Mucosa of descending colon (tissue), 3 donors: ENCODE measurements around the gene AGFG2. TPM values are rescaled to one million over a fixed set of nuclear protein-coding genes. Genes with fewer than 3 reads are reported as not detected.

Source experiments
- ATAC-seq: fragments of 200-7000 bp; cut with Tn5 transposase; one replicate; pipeline ENCODE4 v1.9.1; 2020; ENCODE audit warnings: mild to moderate bottlenecking, moderate library complexity
- DNase-seq, 3 donors: peaks; one replicate each; pipeline ENCODE4 v3.0.0-alpha.2; 2020
- H3K36me3 ChIP-seq: fragments of 200-600 bp; one replicate; pipeline ENCODE4 v1.8.0; 2021; ENCODE audit warnings: low read depth, mild to moderate bottlenecking
- H3K4me1 ChIP-seq: fragments of 200-600 bp; one replicate; pipeline ENCODE4 v1.8.0; 2021; ENCODE audit warnings: low read depth, mild to moderate bottlenecking
- H3K4me3 ChIP-seq: fragments of 200-600 bp; one replicate; pipeline ENCODE4 v1.8.0; 2021; ENCODE audit warnings: mild to moderate bottlenecking
- H3K9me3 ChIP-seq: fragments of 200-600 bp; one replicate; pipeline ENCODE4 v1.8.0; 2021; ENCODE audit warnings: mild to moderate bottlenecking
- intact Hi-C, 2 donors: fragments of 100-400 bp; cut with DNase I in 1 of 2; cut with micrococcal nuclease in 1 of 2; formaldehyde crosslinking; loops; one replicate each; pipeline versions ENCODE4 v1.11.0 to v1.11.1; 2022; cut with DNase I, micrococcal nuclease
- total RNA-seq, 3 donors: library from RNA; stranded (reverse); fragmentation: NEBNext Ultra II Directional in 2 of 3; extraction: Animal tissue kit (Norgen Biotek cat#: 25700) in 2 of 3; gene quantifications; one replicate each; pipeline versions ENCODE4 v1.2.1 to v1.2.4, GENCODE V29; 2021 to 2023
- TF ChIP-seq, protein P1 (sequence below): fragments of 200-600 bp; IDR thresholded peaks from one replicate; pipeline ENCODE4 v1.8.0; 2022; ENCODE audit warnings: antibody characterized with exemption, mild to moderate bottlenecking
- donor health status: DM: no; HTN: no; CAD: no; lungs with moderate emphysema.
- donor health status: DM: no; HTN: no; CAD: no.
- donor health status: DM: no; HTN: yes; CAD: no.

The AGFG2 gene
- total RNA-seq, 3 donors from 2014 or later: 56.5 to 113 (median 58.1) TPM

DNA sequence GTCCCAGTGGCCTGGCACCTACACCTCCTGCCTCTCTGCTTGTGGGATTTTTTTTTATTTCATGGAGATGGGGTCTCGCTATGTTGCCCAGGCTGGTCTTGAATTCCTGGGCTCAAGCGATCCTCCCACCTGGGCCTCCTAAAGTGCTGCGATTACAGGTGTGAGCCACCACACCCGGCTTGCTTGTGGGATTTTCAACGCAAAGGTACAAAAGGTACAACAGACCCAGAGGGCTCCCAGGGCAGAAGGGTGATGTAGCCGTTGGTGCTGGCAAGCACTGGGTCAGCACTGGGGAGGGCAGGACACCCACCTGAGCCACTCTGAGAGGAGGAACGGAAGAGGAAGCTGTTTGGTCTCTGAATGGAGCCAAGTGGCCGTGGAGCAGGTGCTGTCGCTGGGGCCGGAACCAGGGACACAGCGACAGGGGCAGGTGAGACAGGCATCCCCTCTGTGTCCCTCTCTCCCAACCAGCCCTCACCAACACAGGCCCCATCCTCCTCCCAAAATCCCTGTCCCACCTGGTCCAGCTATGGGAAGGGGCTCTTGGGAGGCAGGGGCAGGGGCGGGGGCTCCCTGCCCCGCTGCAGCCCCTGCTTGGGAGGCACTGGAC is 37.5 kb downstream of the AGFG2 start:
- peaks cover 4% of the 10 kb centered on the region for H3K36me3 ChIP-seq
- H3K4me3 ChIP-seq: no peak overlapping the region
- H3K4me1 ChIP-seq: no peaks in the 10 kb centered on the region
- intact Hi-C loops: no loop called here
- no peak for ATAC-seq
- TF ChIP-seq, protein P1, sequence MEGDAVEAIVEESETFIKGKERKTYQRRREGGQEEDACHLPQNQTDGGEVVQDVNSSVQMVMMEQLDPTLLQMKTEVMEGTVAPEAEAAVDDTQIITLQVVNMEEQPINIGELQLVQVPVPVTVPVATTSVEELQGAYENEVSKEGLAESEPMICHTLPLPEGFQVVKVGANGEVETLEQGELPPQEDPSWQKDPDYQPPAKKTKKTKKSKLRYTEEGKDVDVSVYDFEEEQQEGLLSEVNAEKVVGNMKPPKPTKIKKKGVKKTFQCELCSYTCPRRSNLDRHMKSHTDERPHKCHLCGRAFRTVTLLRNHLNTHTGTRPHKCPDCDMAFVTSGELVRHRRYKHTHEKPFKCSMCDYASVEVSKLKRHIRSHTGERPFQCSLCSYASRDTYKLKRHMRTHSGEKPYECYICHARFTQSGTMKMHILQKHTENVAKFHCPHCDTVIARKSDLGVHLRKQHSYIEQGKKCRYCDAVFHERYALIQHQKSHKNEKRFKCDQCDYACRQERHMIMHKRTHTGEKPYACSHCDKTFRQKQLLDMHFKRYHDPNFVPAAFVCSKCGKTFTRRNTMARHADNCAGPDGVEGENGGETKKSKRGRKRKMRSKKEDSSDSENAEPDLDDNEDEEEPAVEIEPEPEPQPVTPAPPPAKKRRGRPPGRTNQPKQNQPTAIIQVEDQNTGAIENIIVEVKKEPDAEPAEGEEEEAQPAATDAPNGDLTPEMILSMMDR: no peak
- no peaks in the 10 kb centered on the region for H3K9me3 ChIP-seq
- no peak for DNase-seq

DNA sequence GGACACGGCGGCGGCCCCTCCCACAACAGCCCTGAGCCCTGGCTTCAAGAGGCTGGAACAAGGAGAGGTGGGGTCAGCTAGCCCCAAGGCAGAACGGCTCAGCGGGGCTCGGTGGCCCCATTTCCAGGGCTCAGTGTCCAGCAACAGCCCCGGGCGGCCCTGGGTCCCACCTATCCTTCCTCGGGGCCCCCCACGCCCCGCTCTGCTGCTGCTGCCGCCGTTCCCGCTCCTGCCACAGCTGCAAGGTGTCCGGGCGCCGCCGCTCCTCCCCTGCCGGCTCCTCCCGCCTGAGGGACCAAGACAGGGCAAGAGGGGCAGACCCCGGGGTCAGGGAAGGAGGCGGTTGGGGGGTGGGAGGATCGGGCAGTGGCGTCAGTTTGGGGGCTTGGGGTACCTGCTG is 38.1 kb downstream of the AGFG2 start:
- DNase-seq (peak in 2 of 3 donors; percentile 27 to 47), ATAC-seq (no peak)
- Histone ChIP-seq H3K36me3 (peaks cover 4% of the 10 kb centered on the region), H3K9me3 (no peaks in the 10 kb centered on the region), H3K4me3 (no peak overlapping the region), H3K4me1 (no peaks in the 10 kb centered on the region)
- TF ChIP-seq, protein P1: no peak
- intact Hi-C loops: no loop called here

DNA sequence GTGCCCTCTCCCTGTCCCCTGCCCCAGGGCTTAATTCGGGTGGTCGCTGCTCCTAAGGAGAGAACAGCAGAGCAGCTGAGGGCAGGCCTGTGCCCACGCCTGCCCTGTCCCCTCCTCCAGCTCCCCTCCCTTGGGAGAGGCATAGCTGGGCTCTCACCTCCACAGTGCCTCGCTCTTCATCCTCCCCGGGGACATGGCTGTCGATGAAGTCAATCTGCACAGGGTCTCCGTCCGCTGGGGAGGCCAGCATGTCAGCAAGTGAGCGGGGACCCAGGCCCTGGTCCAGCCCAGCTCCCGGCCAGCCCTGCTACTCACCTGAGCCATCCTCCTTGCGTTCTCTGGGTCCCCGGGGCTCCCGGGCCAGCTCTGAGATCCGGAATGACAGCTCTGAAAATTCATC is 38.5 kb downstream of the AGFG2 start:
- DNase-seq (peak in 2 of 3 donors; percentile 22 to 45), ATAC-seq (no peak)
- peaks cover 2% of the 10 kb centered on the region for H3K4me1 ChIP-seq
- H3K36me3 ChIP-seq: peaks cover 4% of the 10 kb centered on the region
- no peak overlapping the region for H3K4me3 ChIP-seq
- intact Hi-C loops: no loop called here
- TF ChIP-seq, protein P1: no peak
- H3K9me3 ChIP-seq: no peaks in the 10 kb centered on the region

DNA sequence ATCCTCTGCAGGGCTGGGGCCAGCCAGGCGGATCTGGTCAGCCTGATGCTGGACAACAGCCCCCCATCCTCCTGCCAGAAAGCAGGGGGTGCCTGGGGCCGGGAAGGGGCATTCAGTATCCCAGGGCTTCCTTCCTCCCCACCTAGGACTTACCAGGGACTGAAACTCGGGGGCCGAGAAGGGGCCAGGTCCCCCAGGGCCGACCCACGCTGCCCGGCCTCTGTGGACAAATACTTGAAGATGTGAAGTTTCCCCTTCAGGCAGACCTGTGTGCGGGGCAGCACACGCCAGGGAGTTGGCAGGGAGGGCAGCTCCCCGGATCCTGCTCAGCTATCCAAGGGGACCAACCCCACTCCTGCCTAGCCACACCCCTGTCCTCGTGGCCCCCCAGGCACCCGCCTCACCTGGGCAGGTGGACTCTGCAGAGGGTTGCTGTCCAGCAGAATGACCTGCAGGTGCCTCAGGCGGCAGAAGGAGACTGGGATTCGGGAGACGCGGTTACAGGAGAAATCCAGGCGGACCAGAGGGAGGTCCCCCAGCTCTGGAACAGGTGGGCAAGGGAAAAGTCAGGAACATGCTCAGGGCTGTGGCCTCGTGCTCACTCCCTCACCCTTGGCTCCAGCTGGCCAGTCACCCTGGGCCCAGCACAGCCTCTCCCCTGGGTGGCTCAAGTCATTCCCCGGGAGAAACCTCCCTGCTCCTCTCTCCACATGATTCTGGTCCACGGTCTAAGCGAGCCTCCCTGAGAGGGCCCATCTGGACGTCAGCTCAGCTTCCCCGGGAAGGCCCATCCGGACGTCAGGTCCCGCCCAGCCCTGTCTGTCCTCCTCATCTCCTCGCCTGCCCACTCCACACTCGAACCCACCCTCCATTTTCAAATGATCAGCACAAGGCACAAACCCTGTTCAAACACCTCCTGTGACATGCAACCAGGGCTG is 39.5 kb downstream of the AGFG2 start:
- intact Hi-C loops: no loop called here
- Histone ChIP-seq H3K36me3 (peaks cover 4% of the 10 kb centered on the region), H3K4me1 (peaks cover 11% of the 10 kb centered on the region), H3K4me3 (no peak overlapping the region), H3K9me3 (no peaks in the 10 kb centered on the region)
- ATAC-seq (no peak), DNase-seq (peak in 2 of 3 donors; percentile 21 to 46)
- TF ChIP-seq, protein P1: no peak

DNA sequence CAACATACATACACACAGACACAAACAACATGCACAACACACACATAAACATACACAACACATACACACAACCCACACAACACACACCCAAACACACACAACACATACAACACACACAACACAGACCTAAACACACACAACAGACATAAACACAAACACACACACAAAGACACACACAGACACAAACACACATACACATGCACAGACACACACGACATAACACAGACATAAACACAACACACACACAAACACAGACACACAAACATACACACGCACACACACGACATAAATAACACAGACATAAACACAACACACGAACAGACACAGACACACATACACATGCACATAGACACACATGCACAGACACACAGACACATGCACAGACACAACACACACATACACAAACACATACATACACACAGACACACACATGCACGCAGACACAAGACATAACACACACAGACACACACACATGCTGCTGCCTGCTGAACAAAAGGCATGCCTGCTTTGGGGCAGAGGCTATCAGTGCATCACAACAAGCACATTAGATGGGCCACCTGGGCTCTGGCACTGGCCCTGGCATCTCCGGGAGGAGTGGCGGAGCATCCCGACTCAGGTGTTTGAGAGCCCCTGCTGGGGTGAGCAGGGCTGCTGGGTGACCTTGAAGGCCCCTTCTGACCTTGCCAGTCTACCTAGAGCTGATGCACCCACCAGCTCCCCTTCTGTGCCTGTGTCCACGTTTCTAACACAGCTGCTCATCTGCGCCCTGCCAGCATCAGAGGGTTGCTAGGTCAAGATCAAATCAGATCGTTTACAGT is 41.7 kb downstream of the AGFG2 start:
- TF ChIP-seq, protein P1: no peak
- intact Hi-C loops: no loop called here
- peaks cover 4% of the 10 kb centered on the region for H3K36me3 ChIP-seq

More for the DNA sequence above, 41.7 kb downstream of the AGFG2 start:
- DNase-seq (peak in 2 of 3 donors; percentile 19 to 49), ATAC-seq (no peak)
- Histone ChIP-seq H3K4me1 (peaks cover 29% of the 10 kb centered on the region), H3K9me3 (no peaks in the 10 kb centered on the region), H3K4me3 (no peak overlapping the region)
